Caki2 (cell line): ENCODE data around the gene PRR5L. TPM values are rescaled to one million over a fixed set of nuclear protein-coding genes. Genes with fewer than 3 reads are reported as not detected.
A peak's percentile ranks its signal among the peaks of the same experiment; 100 is the strongest.

Experiments
- DNase-seq: peaks from one replicate; pipeline ENCODE4 v3.0.0-alpha.2; 2015; ENCODE audit warnings: low read depth
- in situ Hi-C: cut with HindIII; loops from 2 replicates; pipeline ENCODE4 v1.10.0; 2016; ENCODE audit warnings: low sequenced_read_pairs, low pct_unique_long_range_greater_than_20kb, mixed read lengths
- total RNA-seq: library from RNA; depleted of rRNA; stranded (reverse); fragments of >200 nt; shearing (Covaris generic); gene quantifications from 2 replicates; pipeline ENCODE4 v1.2.3, GENCODE V29; 2014; ENCODE audit warnings: low replicate concordance; rRNA removed

PRR5L gene, protein sequence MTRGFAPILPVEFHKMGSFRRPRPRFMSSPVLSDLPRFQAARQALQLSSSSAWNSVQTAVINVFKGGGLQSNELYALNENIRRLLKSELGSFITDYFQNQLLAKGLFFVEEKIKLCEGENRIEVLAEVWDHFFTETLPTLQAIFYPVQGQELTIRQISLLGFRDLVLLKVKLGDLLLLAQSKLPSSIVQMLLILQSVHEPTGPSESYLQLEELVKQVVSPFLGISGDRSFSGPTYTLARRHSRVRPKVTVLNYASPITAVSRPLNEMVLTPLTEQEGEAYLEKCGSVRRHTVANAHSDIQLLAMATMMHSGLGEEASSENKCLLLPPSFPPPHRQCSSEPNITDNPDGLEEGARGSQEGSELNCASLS
- total RNA-seq, result 0.44 TPM in 1 of 2 replicates, not detected in the other

DNA sequence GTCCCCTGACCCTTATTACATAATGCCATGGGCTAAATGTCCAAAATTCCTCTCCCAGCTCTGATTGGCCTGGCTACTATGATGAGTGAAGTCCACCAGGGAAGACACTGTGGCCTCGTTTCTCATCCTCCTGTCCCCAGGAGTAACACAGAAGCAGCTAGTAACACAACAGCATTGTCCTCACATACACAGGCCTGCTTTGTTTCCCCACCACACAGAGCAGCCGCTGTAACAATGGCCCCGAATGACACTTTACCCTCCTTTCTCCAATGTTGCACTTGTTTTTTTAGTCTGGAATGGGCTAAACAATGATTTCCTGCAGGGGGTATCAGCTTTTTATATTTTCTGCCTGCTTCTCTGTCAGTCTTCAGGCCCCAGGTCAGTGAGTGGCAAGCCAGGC, at the start of gene PRR5L:
Gene PRR5L (plus strand): TSS at position 363 of the 400 bp plus-strand sequence. CDS start 104,834 bp downstream, outside the sequence.
- in situ Hi-C loops, result no loop called here
- DNase-seq, result no peak

DNA sequence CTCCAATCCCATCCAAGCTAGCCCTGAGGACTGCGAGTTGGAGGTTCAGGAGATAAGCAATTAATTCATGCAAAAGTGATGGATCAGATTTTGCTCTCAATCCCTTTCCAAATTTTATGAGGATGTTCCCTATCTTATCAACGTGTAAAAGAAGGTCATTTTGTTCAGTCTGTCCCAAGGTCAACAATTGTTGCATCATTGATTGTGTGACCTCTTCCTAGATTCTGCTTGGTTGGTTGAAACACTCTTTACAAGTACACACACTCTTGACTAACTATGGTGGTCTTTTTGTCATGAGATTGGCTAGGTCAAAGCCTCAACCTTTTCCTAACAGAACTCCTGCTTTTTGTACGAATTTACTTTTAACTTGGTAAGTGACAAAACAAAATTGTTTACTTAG, 48.6 kb upstream of the PRR5L start:
- no peak for DNase-seq
- in situ Hi-C loops, result no loop called here

DNA sequence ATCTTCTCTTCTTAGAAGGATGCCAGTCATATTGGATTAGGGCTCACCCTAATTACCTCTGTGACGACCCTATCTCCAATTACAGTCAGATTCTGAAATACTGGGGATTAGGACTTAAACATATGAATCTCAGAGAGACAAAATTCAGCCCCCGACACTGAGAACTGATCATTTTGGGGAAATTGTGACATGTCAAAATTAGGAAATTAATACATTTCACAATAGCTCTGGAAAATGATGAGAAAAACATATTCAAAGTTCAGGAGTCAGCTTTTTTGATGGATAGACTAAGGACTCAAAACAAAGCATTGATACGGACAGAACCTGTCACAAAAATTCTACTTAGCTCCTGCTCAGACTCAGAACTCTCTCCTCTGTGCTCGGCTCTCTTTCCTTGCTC, 47.7 kb upstream of the PRR5L start:
- in situ Hi-C loops, result no loop called here
- DNase-seq, result no peak

DNA sequence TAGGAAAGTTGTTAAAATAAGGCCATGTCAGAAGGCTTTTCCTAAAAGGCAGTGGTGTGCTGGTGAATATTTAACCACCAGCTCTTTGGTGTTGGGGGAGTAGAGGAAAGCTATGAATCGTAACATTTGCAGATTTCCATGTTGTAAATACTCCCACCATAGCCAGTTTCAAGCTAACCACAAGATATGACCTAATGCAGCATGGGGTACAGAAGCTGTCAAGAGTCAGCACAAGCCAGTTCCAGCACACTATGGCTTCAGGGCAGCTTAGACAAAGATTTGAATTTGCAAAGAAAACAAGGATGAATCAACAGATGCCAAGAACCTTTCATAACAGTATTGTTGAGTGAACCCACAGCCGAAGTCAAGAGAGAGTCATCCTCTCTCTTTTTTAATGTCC, 46.8 kb upstream of the PRR5L start:
- DNase-seq, result peak; percentile 29
- in situ Hi-C loops, result no loop called here

DNA sequence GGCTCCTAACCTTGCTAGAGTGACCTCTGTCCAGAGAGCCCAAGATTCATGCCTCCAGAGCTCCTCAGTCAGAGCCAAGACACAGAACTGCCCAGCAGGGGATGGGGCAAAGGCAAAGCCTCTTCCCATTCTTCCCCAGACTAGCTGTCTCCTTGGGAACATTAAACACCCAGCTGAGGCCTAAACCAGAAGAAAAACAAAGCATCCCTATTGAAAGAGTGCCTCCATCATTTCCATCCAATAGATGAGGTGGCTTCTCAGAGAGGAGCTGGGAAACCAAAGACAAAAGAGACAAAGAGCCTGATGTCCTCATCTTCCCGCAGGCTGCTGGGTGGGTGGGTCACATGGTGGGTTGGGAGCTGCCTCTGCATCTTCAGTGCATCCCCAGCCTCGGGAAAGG, 44.3 kb upstream of the PRR5L start:
- in situ Hi-C loops, result no loop called here
- no peak for DNase-seq

DNA sequence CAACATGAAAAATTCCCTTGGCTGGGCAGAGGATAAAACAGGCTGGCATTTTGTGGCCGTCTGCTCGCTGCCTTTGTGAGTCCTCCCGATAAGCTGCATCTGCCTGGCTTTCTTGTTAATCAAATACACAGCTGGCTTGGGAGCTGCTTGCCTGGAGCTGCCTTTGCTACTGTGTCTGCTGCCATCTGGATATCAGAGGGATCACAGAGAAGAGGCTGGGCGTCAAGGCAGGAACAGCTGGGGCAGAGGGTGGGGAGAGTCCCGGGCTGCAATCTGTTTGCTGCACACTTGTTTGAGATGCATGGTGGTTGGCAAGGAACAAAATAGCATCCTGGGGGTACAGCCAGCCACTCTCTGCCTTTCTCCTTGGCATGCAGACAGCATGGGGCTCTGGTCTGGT, 42.9 kb upstream of the PRR5L start:
- no peak for DNase-seq
- in situ Hi-C loops, result no loop called here

DNA sequence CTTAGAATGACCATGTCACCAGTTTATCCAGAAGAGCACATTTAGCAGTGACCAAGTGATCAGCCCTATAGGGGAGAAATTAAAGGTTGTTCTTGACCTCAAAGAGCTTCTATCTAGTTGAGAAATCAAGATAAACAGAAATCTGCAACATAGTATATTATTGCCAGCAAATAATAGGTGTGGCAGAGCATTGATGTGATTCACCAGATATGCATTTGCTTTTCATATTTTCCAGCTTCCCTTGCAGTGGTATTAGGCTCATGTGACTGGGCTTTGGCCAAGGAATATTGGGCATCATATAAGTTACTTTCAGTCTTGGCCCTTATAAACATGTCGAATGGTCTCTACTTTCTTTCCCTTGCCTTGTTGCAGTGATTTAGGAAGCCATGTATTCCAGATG, 41.4 kb upstream of the PRR5L start:
- in situ Hi-C loops, result no loop called here

DNA sequence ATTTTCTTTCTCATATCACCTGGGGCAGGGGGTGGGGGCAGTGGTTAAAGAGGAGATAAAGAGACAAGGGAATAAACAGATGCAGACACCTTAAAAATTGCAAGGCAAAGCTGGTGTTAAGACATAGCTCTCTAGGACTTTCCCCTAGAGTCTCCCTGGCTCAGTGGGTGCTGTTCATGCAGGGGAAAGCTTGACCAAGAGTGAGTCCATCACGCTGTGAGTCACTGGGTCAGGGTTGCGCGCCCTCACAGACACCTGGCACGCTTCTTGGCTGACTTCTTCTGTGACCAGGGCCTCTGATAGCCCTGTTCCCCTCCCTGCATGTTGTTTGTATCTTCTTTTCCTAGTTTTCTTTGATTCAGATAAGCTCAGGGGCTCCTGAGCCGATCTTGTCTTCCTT, 38.7 kb upstream of the PRR5L start:
- no peak for DNase-seq
- in situ Hi-C loops, result no loop called here

More for the DNA sequence above, 41.4 kb upstream of the PRR5L start:
- no peak for DNase-seq

DNA sequence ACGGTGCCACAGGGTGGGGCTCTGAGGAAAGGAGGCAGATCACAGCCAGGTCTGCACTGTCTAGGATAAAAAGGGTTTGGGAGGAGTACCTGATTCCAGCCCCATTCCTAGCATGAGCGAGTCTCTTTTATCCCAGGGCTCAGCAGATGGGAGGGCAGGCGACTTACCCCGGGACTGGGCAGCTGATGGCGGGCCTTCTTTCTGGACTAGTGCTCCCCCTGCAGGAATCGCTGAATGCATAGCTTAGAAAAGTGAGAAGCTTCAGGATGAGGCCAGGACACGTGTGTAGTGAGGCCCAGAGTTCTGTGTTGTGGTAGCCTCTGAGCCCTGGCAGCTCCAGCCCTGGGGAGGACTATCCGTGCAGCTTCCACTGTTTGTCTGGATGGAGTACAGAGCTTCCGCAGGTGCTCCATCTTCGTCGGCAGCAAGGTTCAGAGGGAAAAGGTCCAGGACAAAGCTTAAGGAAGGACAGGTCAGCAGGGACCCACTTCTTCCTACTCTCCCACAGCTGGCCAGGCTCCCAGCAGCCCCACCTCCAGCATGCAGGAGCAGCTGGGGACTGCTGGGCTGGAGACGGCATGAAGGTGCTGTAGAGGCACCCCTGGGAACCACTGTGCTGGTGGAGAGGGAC, 37.2 kb upstream of the PRR5L start:
- in situ Hi-C loops, result no loop called here

DNA sequence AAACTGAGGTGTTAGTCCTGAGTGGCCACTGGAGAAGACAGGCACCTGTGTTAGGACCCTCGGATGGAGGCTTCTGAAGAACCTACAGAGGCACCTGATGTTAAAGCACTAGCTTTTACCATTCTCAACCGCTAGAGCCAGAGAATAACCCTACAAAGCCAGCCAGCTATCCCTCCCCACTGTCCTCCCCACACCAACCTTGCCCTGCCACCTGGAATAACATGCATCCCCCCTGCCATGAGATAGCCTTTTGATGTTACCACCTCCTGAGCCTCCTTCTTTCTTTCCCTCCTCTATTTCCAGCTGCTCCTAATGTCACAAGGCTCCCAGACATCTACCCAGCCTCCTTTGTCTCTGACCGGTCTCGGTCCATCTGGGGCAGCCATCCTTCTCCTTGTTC, 35.0 kb upstream of the PRR5L start:
- DNase-seq, result no peak
- in situ Hi-C loops, result no loop called here

More for the DNA sequence above, 37.2 kb upstream of the PRR5L start:
- no peak for DNase-seq

DNA sequence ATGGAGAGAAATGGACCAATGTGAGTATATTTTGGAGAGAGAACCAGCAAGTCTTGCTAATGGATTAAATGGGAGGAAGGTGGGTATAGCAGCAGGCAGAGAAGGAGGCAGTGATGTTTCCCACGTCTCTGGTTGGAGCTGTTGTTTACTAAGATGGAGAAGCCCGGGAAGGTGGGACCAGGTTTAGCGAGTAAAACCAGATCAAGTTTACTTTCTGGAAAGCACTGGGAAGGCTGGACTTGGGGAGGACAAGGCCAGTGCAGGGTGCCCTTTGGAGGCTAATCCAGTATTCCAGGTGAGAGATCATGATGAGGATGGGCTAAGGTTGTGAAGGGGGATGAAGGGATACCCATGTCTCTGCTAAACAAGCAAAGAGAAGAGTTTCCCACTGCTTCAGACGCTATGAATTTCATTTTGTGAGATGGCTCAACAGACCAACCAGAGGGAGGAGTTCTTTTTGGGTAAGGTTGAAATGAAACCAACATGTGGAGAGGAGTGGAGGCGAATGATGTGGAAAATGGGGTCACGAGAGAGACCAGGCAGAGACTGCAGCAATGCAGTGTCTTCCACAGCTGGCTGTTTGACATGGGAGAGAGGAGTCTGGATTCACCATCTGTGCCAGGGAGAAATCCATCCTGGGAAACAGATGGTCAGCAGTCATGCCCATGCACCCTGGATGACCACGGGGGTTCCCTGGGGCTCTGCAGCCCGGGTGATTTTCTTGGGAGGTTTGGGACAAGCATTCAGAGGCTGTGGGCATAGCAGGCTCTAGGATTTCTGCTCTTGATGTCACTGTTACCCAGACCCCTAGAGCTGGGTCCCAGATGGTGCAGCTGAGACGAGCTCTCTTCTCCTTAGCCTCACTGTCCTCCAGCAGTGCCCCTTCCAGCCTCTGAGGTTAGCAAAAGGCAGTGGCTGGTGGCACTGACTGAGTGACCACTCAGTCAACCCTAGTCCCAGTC, 31.8 kb upstream of the PRR5L start:
- in situ Hi-C loops, result no loop called here
- DNase-seq, result no peak

DNA sequence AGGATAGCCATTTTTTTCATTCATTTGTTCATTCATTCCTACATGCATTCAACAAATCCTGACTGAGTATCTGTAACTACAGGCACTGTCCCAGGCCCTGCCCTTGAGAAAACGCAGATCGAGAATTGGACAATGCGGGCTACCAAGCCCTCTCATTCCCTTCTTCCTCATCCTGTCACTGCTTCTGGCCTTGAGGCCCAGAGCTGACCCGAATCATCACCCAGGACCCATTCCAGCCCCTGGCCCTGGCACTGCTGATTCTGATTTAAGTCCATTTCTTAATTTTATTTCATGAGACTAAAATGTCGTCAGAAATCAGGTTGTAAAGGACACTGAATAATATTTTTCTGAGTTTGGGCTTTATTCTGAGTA, 31.1 kb upstream of the PRR5L start:
- in situ Hi-C loops, result no loop called here
- no peak for DNase-seq

DNA sequence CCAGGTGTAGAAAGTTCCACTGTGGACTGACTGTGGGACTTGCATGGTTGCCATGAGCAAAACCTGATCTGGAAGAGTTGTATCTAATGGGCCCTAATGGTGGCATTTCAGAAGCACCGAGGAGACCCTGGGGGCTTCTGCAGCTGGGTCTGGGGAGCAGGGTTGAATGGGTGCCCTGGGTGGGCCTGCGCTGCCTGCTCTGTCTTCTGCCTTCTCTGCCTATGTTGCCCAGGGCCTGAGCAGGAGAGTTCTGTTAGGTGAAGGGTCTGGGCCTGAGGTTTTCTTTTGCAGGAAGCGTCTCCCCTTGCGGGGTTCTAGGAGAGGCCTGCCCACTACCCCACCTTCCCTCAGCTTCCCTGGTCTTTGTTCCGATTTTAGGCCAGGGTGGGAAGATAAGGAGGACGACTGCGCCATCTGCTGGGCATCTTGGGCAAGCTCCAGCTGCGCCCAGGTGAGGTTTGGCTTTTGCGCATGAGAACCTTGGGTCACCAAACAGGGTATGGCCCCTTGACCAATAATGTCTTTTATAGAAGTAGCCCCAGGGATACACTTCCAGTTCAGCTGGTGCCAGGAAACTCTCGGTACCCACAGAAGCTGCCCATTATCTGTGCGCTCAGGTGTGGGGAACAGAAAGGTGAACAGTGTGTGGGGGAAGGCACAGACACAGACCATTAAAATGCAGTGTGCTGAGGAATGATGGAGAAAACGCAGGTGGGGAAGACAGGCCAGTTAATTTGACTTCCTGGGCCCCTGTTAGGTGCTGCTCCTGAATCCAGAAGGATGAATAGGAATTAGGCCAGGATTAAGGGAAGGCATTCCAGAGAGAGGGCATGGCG, 30.1 kb upstream of the PRR5L start:
- in situ Hi-C loops, result no loop called here
- peak; percentile 23 for DNase-seq

DNA sequence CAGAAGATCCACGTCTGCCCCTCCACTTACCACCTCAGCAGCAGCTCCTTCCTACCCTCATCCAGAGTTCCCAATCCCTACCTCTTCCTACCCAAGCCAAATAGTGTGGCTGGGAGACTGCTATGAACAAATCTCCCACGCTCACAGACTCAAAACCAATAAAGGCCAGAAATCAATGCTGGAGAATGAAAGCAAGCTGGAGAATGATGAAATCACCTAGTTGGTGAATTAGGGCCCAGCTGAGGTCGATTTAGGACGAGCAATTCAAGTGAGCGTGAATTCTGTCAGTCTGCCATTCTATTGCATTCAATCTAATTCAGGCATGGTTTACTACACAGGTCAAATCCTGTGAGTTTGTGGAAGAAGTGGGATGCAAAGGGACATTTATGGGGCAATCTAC, 29.3 kb upstream of the PRR5L start:
- in situ Hi-C loops, result no loop called here
- no peak for DNase-seq

DNA sequence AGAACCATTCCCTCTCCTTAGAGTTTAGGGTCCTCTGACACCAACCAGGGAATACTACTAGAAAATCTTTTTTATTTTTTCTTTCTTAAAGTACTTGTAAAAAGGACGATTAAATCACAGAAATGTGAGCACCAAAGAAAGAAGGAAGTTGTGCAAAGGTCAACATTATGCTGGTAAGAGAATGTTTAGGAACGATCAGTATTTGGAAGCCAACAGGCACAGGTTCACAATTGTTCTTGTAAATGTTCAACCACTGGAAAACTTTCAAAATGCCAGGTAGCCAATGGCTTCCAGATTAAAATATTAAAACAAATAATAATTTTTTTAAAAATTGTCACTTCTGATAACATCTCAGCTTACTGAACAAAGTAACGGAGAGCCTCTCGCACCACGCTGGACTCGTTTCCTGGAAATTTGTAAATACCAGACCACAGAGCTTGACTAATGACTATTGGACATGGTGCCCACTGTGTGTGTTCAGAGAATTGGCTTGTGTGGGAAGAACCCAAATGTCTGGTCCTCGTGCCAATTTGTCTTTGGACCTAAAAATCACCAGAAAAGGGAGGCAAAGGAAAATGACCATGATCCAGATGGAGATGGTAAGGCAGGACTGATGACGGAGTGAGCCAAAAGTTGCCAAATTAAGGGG, 27.6 kb upstream of the PRR5L start:
- in situ Hi-C loops, result no loop called here
- DNase-seq, result no peak

DNA sequence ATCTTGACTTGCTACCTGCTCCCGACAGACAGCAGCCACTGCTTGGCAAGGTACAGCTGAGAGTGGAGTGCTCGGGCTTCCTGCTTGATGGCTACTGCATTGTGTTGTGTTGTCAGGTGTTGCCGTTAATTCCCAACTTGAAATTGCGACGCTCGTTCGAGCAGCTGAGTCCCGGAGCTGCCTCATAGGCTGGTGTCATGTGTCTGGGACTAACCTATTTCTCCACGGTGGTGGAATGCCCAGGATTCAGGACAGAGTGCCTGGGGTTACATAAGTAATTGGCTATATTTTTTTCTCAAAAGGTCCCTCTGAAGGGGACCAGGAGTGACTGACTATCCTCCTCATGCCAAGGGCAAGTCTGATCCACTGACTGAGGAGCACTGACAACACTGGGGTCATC, 25.4 kb upstream of the PRR5L start:
- DNase-seq, result no peak
- in situ Hi-C loops, result no loop called here

DNA sequence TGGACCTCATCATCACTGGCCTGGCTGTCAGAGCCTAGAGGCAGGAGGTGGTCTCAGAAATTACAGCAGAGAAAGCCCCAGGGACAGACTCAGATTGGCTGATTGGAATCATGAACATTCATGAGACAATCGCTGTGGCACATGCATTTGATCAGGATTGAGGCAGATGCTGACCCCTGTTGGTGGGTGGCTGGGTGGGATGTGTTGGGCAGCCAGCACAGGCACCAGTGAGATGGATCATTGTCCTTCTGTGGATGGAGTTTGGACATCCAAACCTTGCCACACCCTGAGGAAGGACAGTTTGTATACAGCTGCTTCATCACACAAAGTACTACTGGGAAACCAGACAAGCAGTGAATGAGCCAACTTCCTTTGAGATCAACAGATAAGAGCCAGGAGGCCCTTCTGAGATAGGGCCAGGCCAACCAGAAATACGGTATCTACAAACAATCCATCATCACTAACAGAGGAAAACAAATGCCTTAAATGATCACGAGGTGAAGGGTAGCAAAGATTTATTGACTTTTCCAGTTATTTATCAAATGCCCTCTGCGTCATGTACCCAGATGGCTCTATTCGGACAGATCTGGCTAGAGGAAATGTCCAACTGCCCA, 24.2 kb upstream of the PRR5L start:
- DNase-seq, result no peak
- in situ Hi-C loops, result no loop called here
